Heart left ventricle (tissue), 16 donors: ENCODE results near the gene CPNE8. TPM values are rescaled to one million over a fixed set of nuclear protein-coding genes. Genes with fewer than 3 reads are reported as not detected.

Experiments
- ATAC-seq, 4 donors: fragments of 200-7000 bp; cut with Tn5 transposase; one replicate each; pipeline ENCODE4 v1.9.1; 2020 to 2022; ENCODE audit warnings: moderate library complexity in 4 of 4, mild to moderate bottlenecking in 3 of 4, moderate number of reproducible peaks in 1 of 4
- DNase-seq, 5 donors: peaks; one replicate each; pipeline ENCODE4 v3.0.0-alpha.2; 2020
- H3K27ac ChIP-seq, 12 donors: fragments of 200-600 bp; sonication (generic) in 4 of 12; one replicate each; pipeline versions ENCODE4 v1.5.0 to v1.8.0; 2016 to 2022; ENCODE audit warnings: mild to moderate bottlenecking in 2 of 12
- H3K27me3 ChIP-seq, 9 donors: fragments of 200-600 bp; sonication (generic) in 2 of 9; one replicate each; pipeline versions ENCODE4 v1.5.1 to v1.8.0; 2016 to 2022; ENCODE audit warnings: mild to moderate bottlenecking in 3 of 9
- H3K36me3 ChIP-seq, 9 donors: fragments of 200-600 bp; sonication (generic) in 2 of 9; one replicate each; pipeline versions ENCODE4 v1.5.0 to v1.8.0; 2018 to 2022; ENCODE audit warnings: mild to moderate bottlenecking in 2 of 9
- H3K4me1 ChIP-seq, 12 donors: fragments of 200-600 bp; sonication (generic) in 4 of 12; one replicate each; pipeline versions ENCODE4 v1.5.0 to v1.8.0; 2016 to 2022; ENCODE audit warnings: mild to moderate bottlenecking in 3 of 12
- H3K4me3 ChIP-seq, 12 donors: fragments of 200-600 bp; sonication (generic) in 4 of 12; one replicate each; pipeline versions ENCODE4 v1.5.0 to v1.8.0; 2017 to 2022; ENCODE audit warnings: mild to moderate bottlenecking in 9 of 12, moderate library complexity in 4 of 12
- H3K9me3 ChIP-seq, 12 donors: fragments of 200-600 bp; sonication (generic) in 4 of 12; one replicate each; pipeline versions ENCODE4 v1.5.0 to v1.8.0; 2016 to 2022; ENCODE audit warnings: mild to moderate bottlenecking in 1 of 12
- CTCF ChIP-seq, 12 donors: fragments of 200-600 bp; sonication (generic) in 4 of 12; IDR thresholded peaks; one replicate each; pipeline versions ENCODE4 v1.5.0 to v1.8.0; 2018 to 2022; ENCODE audit warnings: antibody characterized with exemption in 12 of 12, mild to moderate bottlenecking in 5 of 12
- POLR2A ChIP-seq, 2 donors: fragments of 450-650 bp; IDR thresholded peaks; one replicate each; pipeline ENCODE4 v1.6.1; 2017; ENCODE audit warnings: antibody characterized with exemption in 2 of 2, mild to moderate bottlenecking in 2 of 2, moderate library complexity in 2 of 2
- WGBS, 4 donors: extraction: QIAGEN DNeasy Blood & Tissue Kit in 2 of 4; methylation state at CpG; one replicate each; pipeline versions ENCODE4 v1.1.5 to v1.1.7; 2013 to 2018; 5-methylcytosine and 5-hydroxymethylcytosine counted together
- intact Hi-C, 10 donors: fragments of 100-400 bp; cut with DNase I; formaldehyde crosslinking; loops; one replicate each; pipeline versions ENCODE4 v1.11.1 to v1.14.2; 2022
- polyA plus RNA-seq, 2 donors: library from polyadenylated mRNA; stranded (reverse); fragments of 200-250 nt; gene quantifications; one replicate each; pipeline ENCODE4 v1.2.3, GENCODE V29; 2013
- total RNA-seq, 9 donors: library from RNA; depleted of rRNA in 2 of 9; stranded (reverse); fragments of >200 nt in 2 of 9; fragmentation: NEBNext Ultra II Directional in 3 of 9; extraction: Animal tissue kit (Norgen Biotek cat#: 25700) in 3 of 9; gene quantifications; one replicate each; pipeline versions ENCODE4 v1.1.0 to v1.2.4, GENCODE V29; 2016 to 2023
- donor health status: ischemic (EF 13 %, LVEDD 7.1; RV severe dilation, severe dysfunction).
- donor health status: healthy with polysubstance abuse.
- donor health status: DM: no; HTN: yes; CAD: no.
- donor health status: DM: no; HTN: no; CAD: no.
- donor health status: ischemic (EF 25% LVEDD 6.9; RV normal size, moderate dysfunction).
- donor health status: ischemic (EF 25% LVEDD 5.7; RV mildly dilated, moderate dysfunction).
- donor health status: healthy.
- donor health status: DM: yes; HTN: yes; CAD: no.
- donor health status: ischemic (EF 35%, LVEDD 5.7; RV mildly dilated, moderate dysfunction).
- donor health status: nonischemic (EF 11% LVEDD 7.7; RV severe dilation, severe dysfunction).
- donor health status: DM: yes; HTN: yes; CAD: no.
- donor health status: PGD.
- donor health status: ischemic (EF 29% LVEDD 5.4; RV normal size, mild dysfunction).
- donor health status: nonischemic (EF 23%, LVEDD 6.1; RV moderate dilation, normal function).

CPNE8 gene
- total and polyA plus RNA-seq, 11 donors = 2.9 to 15.1 (median 4.5) TPM

GRCh38 chr12:38775457-38775856 is 129.9 kb downstream of the CPNE8 start:
- H3K27me3 ChIP-seq = no peaks in the 10 kb centered on the region
- no peak overlapping the region for H3K27ac ChIP-seq
- no peak for DNase-seq
- peaks cover 0 to 9% (median 3%) of the 10 kb centered on the region in 12 donors for H3K9me3 ChIP-seq
- H3K4me3 ChIP-seq = no peak overlapping the region
- TF ChIP-seq POLR2A (IDR thresholded peaks at IDR 0.05) (no peak), CTCF (IDR thresholded peaks at IDR 0.05) (no peak)
- H3K36me3 ChIP-seq = peaks cover 0 to 11% (median 0%) of the 10 kb centered on the region in 9 donors
- H3K4me1 ChIP-seq = peaks cover 0 to 9% (median 0%) of the 10 kb centered on the region in 12 donors
- intact Hi-C loops = loop anchor here in 1 of 10 donors (10.0 kb wide), 1 partner anchor 129 kb away; the partner anchor contains the start of gene CPNE8
- ATAC-seq = no peak

GRCh38 chr12:38772437-38772836 is 133.0 kb downstream of the CPNE8 start:
- no peaks in the 10 kb centered on the region for H3K27me3 ChIP-seq
- intact Hi-C loops = loop anchor here in 1 of 10 donors (10.0 kb wide), 1 partner anchor 132 kb away; the partner anchor contains the start of gene CPNE8
- DNase-seq = no peak
- WGBS, 4 donors = 59 to 73% (median 71%) methylated on average over 2 of the region's 2 CpGs
- no peak overlapping the region for H3K27ac ChIP-seq
- peaks cover 0 to 11% (median 0%) of the 10 kb centered on the region in 9 donors for H3K36me3 ChIP-seq
- H3K4me3 ChIP-seq = no peak overlapping the region
- H3K4me1 ChIP-seq = peaks cover 0 to 9% (median 0%) of the 10 kb centered on the region in 12 donors
- TF ChIP-seq CTCF (IDR thresholded peaks at IDR 0.05) = no peak
- TF ChIP-seq POLR2A (IDR thresholded peaks at IDR 0.05) = no peak
- no peak for ATAC-seq
- H3K9me3 ChIP-seq = no peaks in the 10 kb centered on the region

GRCh38 chr12:38771871-38772270 is 133.5 kb downstream of the CPNE8 start:
- H3K36me3 ChIP-seq = peaks cover 0 to 11% (median 0%) of the 10 kb centered on the region in 9 donors
- TF ChIP-seq POLR2A (IDR thresholded peaks at IDR 0.05) = no peak
- TF ChIP-seq CTCF (IDR thresholded peaks at IDR 0.05) = no peak
- peaks cover 0 to 9% (median 0%) of the 10 kb centered on the region in 12 donors for H3K4me1 ChIP-seq
- DNase-seq (no peak), ATAC-seq (no peak)
- peak overlapping the region in 1 of 12 donors; percentile 1 for H3K4me3 ChIP-seq
- 70 to 87% (median 78%) methylated on average over 1 of the region's 1 CpG for WGBS, 4 donors
- H3K27me3 ChIP-seq = no peaks in the 10 kb centered on the region
- intact Hi-C loops = loop anchor here in 1 of 10 donors (10.0 kb wide), 1 partner anchor 133 kb away; the partner anchor contains the start of gene CPNE8
- no peaks in the 10 kb centered on the region for H3K9me3 ChIP-seq
- H3K27ac ChIP-seq = no peak overlapping the region

- no peaks in the 10 kb centered on the region for H3K9me3 ChIP-seq
- H3K4me3 ChIP-seq = no peak overlapping the region
- H3K4me1 ChIP-seq = no peaks in the 10 kb centered on the region
- TF ChIP-seq POLR2A (IDR thresholded peaks at IDR 0.05) (no peak), CTCF (IDR thresholded peaks at IDR 0.05) (no peak)
- WGBS, 4 donors = 83 to 89% (median 86%) methylated on average over 3 of the region's 3 CpGs
- peaks cover 0 to 28% (median 9%) of the 10 kb centered on the region in 9 donors for H3K36me3 ChIP-seq
- no peak overlapping the region for H3K27ac ChIP-seq
- intact Hi-C loops = no loop called here
- DNase-seq = no peak
- no peak for ATAC-seq
- H3K27me3 ChIP-seq = no peaks in the 10 kb centered on the region
Observed at GRCh38 chr12:38761636-38762342, 143.6 kb downstream of the CPNE8 start.
